Right lobe of liver (tissue), 6 donors: ENCODE results near the gene LEKR1. TPM values are rescaled to one million over a fixed set of nuclear protein-coding genes. Genes with fewer than 3 reads are reported as not detected.

Experiments used
- ATAC-seq, 4 donors: fragments of 200-7000 bp; cut with Tn5 transposase; one replicate each; pipeline ENCODE4 v1.9.1; 2020; ENCODE audit warnings: mild to moderate bottlenecking in 4 of 4, moderate library complexity in 4 of 4
- DNase-seq, 3 donors: peaks; one replicate each; pipeline ENCODE4 v3.0.0-alpha.2; 2020
- H3K27ac ChIP-seq, 3 donors: fragments of 200-600 bp; one replicate each; pipeline ENCODE4 v1.8.0; 2022
- H3K27me3 ChIP-seq, 2 donors: fragments of 200-600 bp; one replicate each; pipeline ENCODE4 v1.8.0; 2022
- H3K36me3 ChIP-seq, 4 donors: fragments of 200-600 bp; sonication (generic) in 1 of 4; one replicate each; pipeline versions ENCODE4 v1.5.1 to v1.8.0; 2017 to 2022; ENCODE audit warnings: control low read depth in 1 of 4
- H3K4me1 ChIP-seq, 4 donors: fragments of 200-600 bp; sonication (generic) in 1 of 4; one replicate each; pipeline versions ENCODE4 v1.5.1 to v1.8.0; 2017 to 2022; ENCODE audit warnings: control low read depth in 1 of 4
- H3K4me3 ChIP-seq, 3 donors: fragments of 200-600 bp; one replicate each; pipeline ENCODE4 v1.8.0; 2022
- H3K9me3 ChIP-seq, 4 donors: fragments of 200-600 bp; sonication (generic) in 1 of 4; one replicate each; pipeline versions ENCODE4 v1.5.1 to v1.8.0; 2017 to 2022; ENCODE audit warnings: control low read depth in 1 of 4
- POLR2A ChIP-seq: fragments of 450-650 bp; IDR thresholded peaks from one replicate; pipeline ENCODE4 v1.6.1; 2017; ENCODE audit warnings: antibody characterized with exemption, mild to moderate bottlenecking
- WGBS: methylation state at CpG from one replicate; pipeline ENCODE4 v1.1.6; 2018; ENCODE audit warnings: low coverage, low lambda C conversion rate; ENCODE audit not compliant: insufficient coverage; ENCODE audit errors: missing lambda C conversion rate; 5-methylcytosine and 5-hydroxymethylcytosine counted together
- intact Hi-C, 2 donors: fragments of 100-400 bp; cut with DNase I; formaldehyde crosslinking; loops; one replicate each; pipeline versions ENCODE4 v1.11.2 to v1.14.1; 2022
- total RNA-seq, 6 experiments: library from RNA; depleted of rRNA in 2 of 6; stranded (reverse); fragments of >200 nt in 2 of 6; fragmentation: NEBNext Ultra II Directional in 3 of 6; extraction: Animal tissue kit (Norgen Biotek cat#: 25700) in 3 of 6; gene quantifications; one replicate each; pipeline versions ENCODE4 v1.1.0 to v1.2.4, GENCODE V29; 2016 to 2023
- TF ChIP-seq, protein P1 (sequence below), 4 donors: fragments of 200-600 bp in 3 of 4; fragments of 450-650 bp in 1 of 4; IDR thresholded peaks; one replicate each; pipeline versions ENCODE4 v1.5.1 to v1.8.0; 2016 to 2022; ENCODE audit warnings: antibody characterized with exemption in 4 of 4, mild to moderate bottlenecking in 2 of 4
- donor health status: DM: no; HTN: yes; CAD: no.
- donor health status: DM: no; HTN: no; CAD: no.
- donor health status: DM: no; HTN: no; CAD: no.
- donor health status: DM: no; HTN: yes; CAD: no.
- donor health status: DM: no; HTN: yes; CAD: no.

LEKR1 gene
- total RNA-seq, 6 experiments from 2014 or later, result 0.49 to 1.4 (median 0.74) TPM; not detected in 2

DNA sequence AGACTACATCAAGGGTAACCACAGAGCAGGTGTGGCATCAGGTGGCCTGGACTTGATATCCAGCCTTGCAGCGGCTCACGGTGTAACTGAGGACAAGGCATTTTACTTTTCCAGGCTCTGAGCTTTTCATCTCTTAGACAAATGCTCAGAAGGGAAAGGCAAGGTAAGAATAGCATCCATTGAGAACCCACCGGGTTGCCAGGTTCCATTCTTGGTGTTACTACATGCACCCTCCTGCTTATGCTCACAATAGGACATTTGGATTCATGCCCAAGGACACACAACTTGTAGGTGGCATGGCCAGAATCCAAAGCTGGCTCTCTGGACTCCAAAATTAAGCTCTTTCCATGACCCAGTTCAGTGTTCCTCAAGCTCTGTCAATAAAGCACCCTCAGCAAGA, 248.3 kb downstream of the LEKR1 start:
- no peak for TF ChIP-seq POLR2A
- TF ChIP-seq, protein P1, sequence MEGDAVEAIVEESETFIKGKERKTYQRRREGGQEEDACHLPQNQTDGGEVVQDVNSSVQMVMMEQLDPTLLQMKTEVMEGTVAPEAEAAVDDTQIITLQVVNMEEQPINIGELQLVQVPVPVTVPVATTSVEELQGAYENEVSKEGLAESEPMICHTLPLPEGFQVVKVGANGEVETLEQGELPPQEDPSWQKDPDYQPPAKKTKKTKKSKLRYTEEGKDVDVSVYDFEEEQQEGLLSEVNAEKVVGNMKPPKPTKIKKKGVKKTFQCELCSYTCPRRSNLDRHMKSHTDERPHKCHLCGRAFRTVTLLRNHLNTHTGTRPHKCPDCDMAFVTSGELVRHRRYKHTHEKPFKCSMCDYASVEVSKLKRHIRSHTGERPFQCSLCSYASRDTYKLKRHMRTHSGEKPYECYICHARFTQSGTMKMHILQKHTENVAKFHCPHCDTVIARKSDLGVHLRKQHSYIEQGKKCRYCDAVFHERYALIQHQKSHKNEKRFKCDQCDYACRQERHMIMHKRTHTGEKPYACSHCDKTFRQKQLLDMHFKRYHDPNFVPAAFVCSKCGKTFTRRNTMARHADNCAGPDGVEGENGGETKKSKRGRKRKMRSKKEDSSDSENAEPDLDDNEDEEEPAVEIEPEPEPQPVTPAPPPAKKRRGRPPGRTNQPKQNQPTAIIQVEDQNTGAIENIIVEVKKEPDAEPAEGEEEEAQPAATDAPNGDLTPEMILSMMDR (IDR thresholded peaks at IDR 0.05), result no peak
- ATAC-seq (no peak), DNase-seq (no peak)
- Histone ChIP-seq H3K27me3 (no peaks in the 10 kb centered on the region), H3K4me1 (peaks cover 0 to 17% (median 0%) of the 10 kb centered on the region in 4 donors), H3K4me3 (no peak overlapping the region), H3K9me3 (no peaks in the 10 kb centered on the region), H3K27ac (no peak overlapping the region), H3K36me3 (no peaks in the 10 kb centered on the region)
- intact Hi-C loops, result no loop called here
- WGBS, result 67% methylated on average over 1 of the region's 3 CpGs

DNA sequence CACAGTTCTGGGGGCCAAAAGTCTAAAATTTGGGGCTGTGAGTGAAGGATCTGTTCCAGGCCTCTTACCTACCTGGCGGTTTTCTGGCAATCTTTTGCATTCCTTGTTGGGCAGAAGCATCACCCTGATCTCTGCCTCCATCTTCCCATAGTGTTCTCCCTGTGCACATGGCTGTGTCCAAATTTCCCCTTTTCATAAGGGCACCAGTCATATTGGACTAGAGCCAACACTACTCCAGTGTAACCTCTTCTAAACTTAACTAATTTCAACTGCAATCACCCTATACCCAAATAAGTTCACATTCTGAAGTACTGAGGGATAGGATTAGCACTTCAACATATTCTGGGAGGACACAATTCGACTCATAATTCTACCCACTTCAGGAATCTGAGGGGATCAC, 248.8 kb downstream of the LEKR1 start:
- peaks cover 0 to 13% (median 0%) of the 10 kb centered on the region in 4 donors for H3K4me1 ChIP-seq
- ATAC-seq (no peak), DNase-seq (no peak)
- TF ChIP-seq, protein P1 (IDR thresholded peaks at IDR 0.05), result no peak
- TF ChIP-seq POLR2A, result no peak
- H3K36me3 ChIP-seq, result no peaks in the 10 kb centered on the region
- H3K4me3 ChIP-seq, result no peak overlapping the region
- no peaks in the 10 kb centered on the region for H3K9me3 ChIP-seq
- intact Hi-C loops, result no loop called here
- no peak overlapping the region for H3K27ac ChIP-seq
- no peaks in the 10 kb centered on the region for H3K27me3 ChIP-seq
- 94% methylated on average over 2 of the region's 2 CpGs for WGBS

DNA sequence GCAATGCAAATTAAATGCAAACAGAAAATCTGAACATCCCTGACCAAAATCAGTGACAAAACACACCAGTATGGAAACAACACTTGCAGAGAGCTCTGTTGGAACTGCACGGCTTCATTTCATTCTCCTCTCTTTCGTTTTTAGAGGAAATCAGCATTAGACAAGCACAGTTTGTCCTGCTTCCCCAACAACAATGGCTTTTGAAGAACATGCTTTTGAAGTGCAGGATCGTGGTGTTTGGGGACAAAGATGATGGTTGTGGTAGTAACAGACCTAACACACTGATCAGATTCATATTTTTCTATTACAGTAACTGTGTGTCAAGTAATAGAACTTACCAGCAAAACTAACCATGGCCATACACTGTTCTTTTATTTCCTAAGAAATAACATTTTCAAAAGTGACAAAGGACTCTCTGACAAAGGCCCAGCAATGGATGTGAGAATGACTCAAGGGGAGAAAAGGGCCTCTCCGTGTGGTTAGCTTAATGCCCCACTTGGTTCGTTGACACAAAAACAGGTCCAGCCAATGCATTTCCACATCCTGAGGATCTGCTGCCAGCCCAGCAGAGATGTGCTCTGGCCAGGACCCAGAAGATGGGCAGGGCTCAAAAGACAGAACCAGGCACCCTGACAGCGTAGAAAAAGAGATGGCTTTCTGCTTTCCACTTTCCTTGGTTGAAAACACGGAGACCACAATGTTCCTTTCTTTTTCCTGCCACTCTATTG, 249.7 kb downstream of the LEKR1 start:
- no peaks in the 10 kb centered on the region for H3K36me3 ChIP-seq
- TF ChIP-seq, protein P1 (IDR thresholded peaks at IDR 0.05), result no peak
- TF ChIP-seq POLR2A, result no peak
- H3K4me3 ChIP-seq, result no peak overlapping the region
- H3K27me3 ChIP-seq, result no peaks in the 10 kb centered on the region
- DNase-seq, result peak; percentile 34 to 83 (median 78)
- 42% methylated on average over 7 of the region's 7 CpGs for WGBS
- no peak overlapping the region for H3K27ac ChIP-seq
- ATAC-seq, result peak; percentile 83 to 98 (median 84)
- H3K9me3 ChIP-seq, result no peaks in the 10 kb centered on the region
- intact Hi-C loops, result no loop called here
- H3K4me1 ChIP-seq, result peaks cover 0 to 4% (median 0%) of the 10 kb centered on the region in 4 donors

DNA sequence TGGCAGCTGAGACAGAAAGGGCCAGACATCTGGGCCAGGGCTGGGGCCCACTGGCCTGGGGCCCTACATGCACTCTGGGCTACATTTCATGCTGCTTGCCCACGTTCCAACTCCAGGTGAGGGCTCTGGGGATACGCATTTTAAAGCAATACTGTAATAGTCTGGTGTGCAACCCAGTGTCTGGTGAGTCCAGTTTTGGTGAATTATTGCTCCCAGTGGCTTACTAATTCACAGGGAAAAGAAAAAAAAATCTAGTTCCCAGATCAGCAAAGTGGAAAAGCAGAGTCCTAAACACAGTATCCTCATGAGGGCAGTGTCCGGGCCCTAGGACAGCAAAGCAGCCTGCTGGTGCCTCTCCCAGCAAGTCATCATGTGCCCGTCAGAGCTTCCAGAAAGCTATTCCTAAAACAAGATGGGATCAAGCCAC, 251.4 kb downstream of the LEKR1 start:
- no peak for ATAC-seq
- H3K27ac ChIP-seq, result no peak overlapping the region
- no peak for DNase-seq

More for the DNA sequence above, 251.4 kb downstream of the LEKR1 start:
- WGBS, result 78% methylated on average over 3 of the region's 4 CpGs
- H3K4me3 ChIP-seq, result no peak overlapping the region
- H3K27me3 ChIP-seq, result no peaks in the 10 kb centered on the region
- no peaks in the 10 kb centered on the region for H3K9me3 ChIP-seq
- intact Hi-C loops, result no loop called here
- H3K4me1 ChIP-seq, result peaks cover 0 to 12% (median 4%) of the 10 kb centered on the region in 4 donors
- no peak for TF ChIP-seq POLR2A
- TF ChIP-seq, protein P1 (IDR thresholded peaks at IDR 0.05), result no peak
- H3K36me3 ChIP-seq, result no peaks in the 10 kb centered on the region
